Fibroblast of lung (primary cell): ENCODE results near the gene GRIK5.

Experiments used
- CTCF ChIP-seq, 2 donors: IDR thresholded peaks in 1 of 2; conservative IDR thresholded peaks in 1 of 2; 1 replicate in 1 of 2; 2 replicates in 1 of 2; pipeline ENCODE4 v1.5.1; 2011 to 2012; ENCODE audit warnings: low read length in 2 of 2, control low read depth in 1 of 2, inconsistent platforms in 1 of 2, low read depth in 1 of 2, mild to moderate bottlenecking in 1 of 2
- EZH2 ChIP-seq: IDR thresholded peaks from 2 replicates; pipeline ENCODE4 v1.5.1; 2012; ENCODE audit warnings: low read length, control low read depth, mild to moderate bottlenecking; ENCODE audit errors: missing control alignments

- TF ChIP-seq CTCF (conservative IDR thresholded peaks at IDR 0.05 in 1 of 2, IDR thresholded peaks at IDR 0.05 in 1 of 2; ENCODE audit: low read depth in 1 of 2, low read length in 2 of 2), result no peak
- no peak for TF ChIP-seq EZH2
These were observed 45.3 kb downstream of the GRIK5 start for GRCh38 chr19:42024622-42025111.
